Measurements from ENCODE around the gene TRA2B. TPM values are rescaled to one million over a fixed set of nuclear protein-coding genes. Genes with fewer than 3 reads are reported as not detected.

TRA2B gene
- total RNA-seq, 5 donors from 2014 or later (not counting 1 experiment from before 2014, with no cell fraction given) = 166 to 583 (median 175) TPM

DNA sequence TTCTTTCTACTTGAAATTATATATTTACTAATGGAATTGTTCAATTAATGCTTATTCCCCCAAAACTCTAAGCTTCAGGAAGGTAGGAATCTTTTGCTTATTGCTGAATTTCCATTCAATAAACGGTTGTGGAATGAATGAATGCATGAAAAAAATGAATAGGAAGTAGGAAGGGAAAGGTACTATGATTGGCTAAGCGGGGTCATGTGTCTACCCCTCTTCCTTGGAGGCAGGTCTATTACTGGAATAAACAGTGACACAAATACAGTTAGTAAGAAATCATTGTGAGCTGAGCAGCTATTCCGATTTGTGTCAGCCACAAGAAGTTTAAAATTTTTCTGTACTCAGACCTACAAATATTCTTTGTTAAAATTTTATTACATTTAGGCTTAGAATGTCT lies 10.5 kb upstream of the TRA2B start:
- Mint-ChIP-seq H3K4me1 (peaks cover 5 to 6% (median 6%) of the 10 kb centered on the region in 3 donors), H3K27ac (no peak overlapping the region), H3K27me3 (peaks cover 0 to 20% of the 10 kb centered on the region in 2 donors), H3K4me3 (no peak overlapping the region), H3K36me3 (no peaks in the 10 kb centered on the region), H3K9me3 (no peaks in the 10 kb centered on the region)
- WGBS (ENCODE audit: insufficient coverage) = 92% methylated on average over 2 of the region's 3 CpGs
- H3K4me3 ChIP-seq (ENCODE audit: control insufficient read depth in 1 of 2, extremely low read depth in 1 of 2, low read length in 1 of 2) = no peak overlapping the region
- H3K4me1 ChIP-seq (ENCODE audit: control insufficient read depth in 1 of 2, extremely low read depth in 1 of 2, insufficient read depth in 2 of 2, low read length in 2 of 2) = peaks cover 0 to 5% of the 10 kb centered on the region in 2 experiments
- H3K36me3 ChIP-seq (ENCODE audit: control insufficient read depth in 2 of 2, extremely low read depth in 1 of 2, insufficient read depth in 1 of 2, low read length in 1 of 2) = no peaks in the 10 kb centered on the region
- no peak overlapping the region for H3K27ac ChIP-seq (ENCODE audit: low read length)
- ATAC-seq (replicated peaks in 1 of 4) (no peak), DNase-seq (no peak)
- H3K27me3 ChIP-seq (replicated peaks in 1 of 2; ENCODE audit: control insufficient read depth in 2 of 2, extremely low read depth in 1 of 2, insufficient read depth in 2 of 2, low read length in 1 of 2) = peaks cover 0 to 17% of the 10 kb centered on the region in 2 experiments
- ChIA-PET CTCF (no interaction called here), POLR2A (no interaction called here)
- no peaks in the 10 kb centered on the region for H3K9me3 ChIP-seq

DNA sequence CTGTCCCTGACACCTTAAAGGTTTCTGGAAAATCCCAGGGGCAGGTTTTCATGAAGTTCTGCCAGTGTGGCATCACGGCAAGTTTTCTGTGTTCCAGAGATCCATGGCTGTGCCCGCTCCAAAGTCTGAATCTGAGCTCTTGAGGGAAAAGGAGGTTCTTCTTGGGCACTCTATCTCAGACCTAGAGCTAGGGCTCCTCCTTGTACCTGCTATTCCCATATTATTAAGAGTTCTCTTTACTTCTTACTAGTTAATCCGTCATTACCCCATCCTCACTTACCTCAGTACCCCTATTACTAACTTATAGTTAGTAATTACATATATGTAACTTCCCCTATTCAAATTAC lies 5.9 kb upstream of the TRA2B start:
- peak overlapping the region in 1 of 2 donors; percentile 48 for H3K27ac Mint-ChIP-seq
- H3K4me3 Mint-ChIP-seq = peak overlapping the region in 1 of 3 donors; percentile 27

DNA sequence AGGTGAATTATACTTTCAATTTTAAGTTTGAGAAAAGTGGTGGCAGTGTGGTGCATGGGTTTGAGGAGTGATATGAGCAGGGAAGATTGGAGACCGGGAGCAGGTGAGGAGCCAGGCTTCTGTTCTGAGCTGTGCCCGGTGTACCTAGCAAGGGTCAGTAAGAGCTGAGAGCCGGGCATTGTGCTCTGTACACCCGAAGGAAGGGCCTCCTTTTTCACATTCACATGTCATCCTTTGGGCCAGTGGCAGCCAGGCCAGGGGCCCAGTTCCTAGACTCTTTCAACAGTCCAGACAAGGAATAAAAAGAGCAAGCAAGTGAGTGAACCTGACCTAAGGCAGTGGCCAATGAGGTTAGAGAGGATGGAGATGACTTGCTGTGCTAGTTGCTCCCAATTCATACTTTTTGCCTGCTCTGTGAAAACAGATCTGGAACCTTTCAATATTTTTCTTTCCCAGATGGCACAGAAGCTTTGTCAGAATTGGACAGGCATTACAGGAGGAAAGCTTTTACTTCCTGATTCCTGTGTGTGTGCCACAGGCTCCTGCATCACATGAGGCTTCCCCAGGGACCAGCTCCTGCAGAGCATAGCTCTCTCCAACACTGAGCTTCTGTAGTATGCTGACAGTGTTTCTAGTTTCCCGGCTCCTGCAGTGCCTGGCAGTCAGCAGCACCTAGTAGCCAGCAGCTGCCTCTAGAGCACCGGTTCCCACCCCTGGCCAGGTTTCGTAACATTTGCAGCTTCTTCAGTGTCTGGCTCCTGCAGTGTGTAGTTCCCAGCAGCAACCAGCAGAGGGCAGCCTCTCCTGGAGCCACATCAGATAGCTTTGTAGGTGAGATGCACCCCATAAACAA lies 5.3 kb upstream of the TRA2B start:
- H3K36me3 Mint-ChIP-seq = no peaks in the 10 kb centered on the region
- H3K27me3 Mint-ChIP-seq = peaks cover 0 to 4% of the 10 kb centered on the region in 2 donors
- no peaks in the 10 kb centered on the region for H3K9me3 Mint-ChIP-seq
- no peaks in the 10 kb centered on the region for H3K36me3 ChIP-seq (ENCODE audit: control insufficient read depth in 2 of 2, extremely low read depth in 1 of 2, insufficient read depth in 1 of 2, low read length in 1 of 2)
- ChIA-PET CTCF (interaction anchor here (0.5 to 2.8 kb wide), 57 partner anchors 8 to 1794 kb away, joined by 3 to 35 read pairs (median 4); partner anchors contain the start of genes AHSG (in 1 of the 2), DNAJB11 (in 1 of the 2), RPL39L (in 1 of the 2) and TBCCD1 (in 1 of the 2)), POLR2A (interaction anchor here (0.5 to 2.2 kb wide), 13 partner anchors 11 to 842 kb away, joined by 3 to 19 read pairs (median 3); partner anchors contain the start of genes DNAJB11 (in 1 of the 2) and SENP2 (in 1 of the 2))
- H3K27ac Mint-ChIP-seq = peak overlapping the region in 1 of 2 donors; percentile 48
- peaks cover 0 to 4% of the 10 kb centered on the region in 2 experiments for H3K27me3 ChIP-seq (replicated peaks in 1 of 2; ENCODE audit: control insufficient read depth in 2 of 2, extremely low read depth in 1 of 2, insufficient read depth in 2 of 2, low read length in 1 of 2)
- 43% methylated on average over 6 of the region's 7 CpGs for WGBS (ENCODE audit: insufficient coverage)
- H3K27ac ChIP-seq (ENCODE audit: low read length) = no peak overlapping the region
- DNase-seq = peak; percentile 59 to 93 (median 78)
- H3K9me3 ChIP-seq = no peaks in the 10 kb centered on the region
- H3K4me1 Mint-ChIP-seq = peaks cover 17 to 18% (median 17%) of the 10 kb centered on the region in 3 donors
- peak overlapping the region; percentile 27 to 45 (median 29) for H3K4me3 Mint-ChIP-seq
- H3K4me3 ChIP-seq (ENCODE audit: control insufficient read depth in 1 of 2, extremely low read depth in 1 of 2, low read length in 1 of 2) = peak overlapping the region in 1 of 2 donors; percentile 16
- peak; percentile 96 to 100 (median 98) for ATAC-seq (replicated peaks in 1 of 4)
- H3K4me1 ChIP-seq (ENCODE audit: control insufficient read depth in 1 of 2, extremely low read depth in 1 of 2, insufficient read depth in 2 of 2, low read length in 2 of 2) = peaks cover 0 to 14% of the 10 kb centered on the region in 2 experiments

More for the DNA sequence above, 5.9 kb upstream of the TRA2B start:
- Mint-ChIP-seq H3K27me3 (peaks cover 0 to 4% of the 10 kb centered on the region in 2 donors), H3K9me3 (no peaks in the 10 kb centered on the region), H3K4me1 (peaks cover 13 to 16% (median 15%) of the 10 kb centered on the region in 3 donors), H3K36me3 (no peaks in the 10 kb centered on the region)
- WGBS (ENCODE audit: insufficient coverage) = 49% methylated on average over 2 of the region's 3 CpGs
- H3K36me3 ChIP-seq (ENCODE audit: control insufficient read depth in 2 of 2, extremely low read depth in 1 of 2, insufficient read depth in 1 of 2, low read length in 1 of 2) = no peaks in the 10 kb centered on the region
- ChIA-PET CTCF (interaction anchor here (0.5 to 2.8 kb wide), 50 partner anchors 8 to 1195 kb away, joined by 3 to 35 read pairs (median 5); partner anchors contain the start of genes AHSG (in 1 of the 2), DNAJB11 (in 1 of the 2), RPL39L (in 1 of the 2) and TBCCD1 (in 1 of the 2)), POLR2A (interaction anchor here (0.7 to 2.2 kb wide), 9 partner anchors 12 to 627 kb away, joined by 3 to 19 read pairs (median 4); partner anchors contain the start of genes DNAJB11 (in 1 of the 2) and SENP2 (in 1 of the 2))
- no peak overlapping the region for H3K4me3 ChIP-seq (ENCODE audit: control insufficient read depth in 1 of 2, extremely low read depth in 1 of 2, low read length in 1 of 2)
- no peaks in the 10 kb centered on the region for H3K9me3 ChIP-seq
- ATAC-seq (replicated peaks in 1 of 4) (peak; percentile 9 to 48 (median 17)), DNase-seq (no peak)
- peaks cover 0 to 4% of the 10 kb centered on the region in 2 experiments for H3K27me3 ChIP-seq (replicated peaks in 1 of 2; ENCODE audit: control insufficient read depth in 2 of 2, extremely low read depth in 1 of 2, insufficient read depth in 2 of 2, low read length in 1 of 2)
- H3K27ac ChIP-seq (ENCODE audit: low read length) = no peak overlapping the region
- H3K4me1 ChIP-seq (ENCODE audit: control insufficient read depth in 1 of 2, extremely low read depth in 1 of 2, insufficient read depth in 2 of 2, low read length in 2 of 2) = peaks cover 0 to 10% of the 10 kb centered on the region in 2 experiments

DNA sequence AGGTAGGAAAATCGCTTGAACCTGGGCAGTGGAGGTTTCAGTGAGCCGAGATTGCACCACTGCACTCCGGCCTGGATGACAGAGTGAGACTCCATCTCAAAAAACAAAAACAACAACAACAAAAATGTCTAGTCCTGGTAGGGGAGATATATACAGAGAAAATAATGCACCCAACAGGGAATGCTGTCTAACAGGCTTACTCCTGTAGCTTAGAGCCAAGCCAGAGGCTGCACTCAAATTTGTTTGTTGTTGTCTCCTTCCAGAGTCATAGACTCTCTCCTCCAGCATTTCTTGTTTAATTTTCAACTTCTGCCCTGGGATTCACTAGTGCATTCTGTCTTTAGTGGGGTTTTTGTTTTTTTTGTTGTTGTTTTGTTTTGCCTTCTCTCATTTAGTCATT lies 4.6 kb upstream of the TRA2B start:
- Histone ChIP-seq H3K36me3 (ENCODE audit: control insufficient read depth in 2 of 2, extremely low read depth in 1 of 2, insufficient read depth in 1 of 2, low read length in 1 of 2) (no peaks in the 10 kb centered on the region), H3K27me3 (replicated peaks in 1 of 2; ENCODE audit: control insufficient read depth in 2 of 2, extremely low read depth in 1 of 2, insufficient read depth in 2 of 2, low read length in 1 of 2) (peaks cover 0 to 4% of the 10 kb centered on the region in 2 experiments), H3K27ac (ENCODE audit: low read length) (no peak overlapping the region), H3K4me1 (ENCODE audit: control insufficient read depth in 1 of 2, extremely low read depth in 1 of 2, insufficient read depth in 2 of 2, low read length in 2 of 2) (peaks cover 0 to 14% of the 10 kb centered on the region in 2 experiments), H3K9me3 (no peaks in the 10 kb centered on the region), H3K4me3 (ENCODE audit: control insufficient read depth in 1 of 2, extremely low read depth in 1 of 2, low read length in 1 of 2) (no peak overlapping the region)
- ATAC-seq (replicated peaks in 1 of 4) (no peak), DNase-seq (no peak)
- ChIA-PET CTCF (interaction anchor here (1.1 to 2.8 kb wide), 6 partner anchors 10 to 598 kb away, joined by 3 to 35 read pairs (median 26); no protein-coding TSS in a partner anchor), POLR2A (interaction anchor here (1.4 to 2.2 kb wide), 2 partner anchors 11 to 628 kb away, joined by 4 to 19 read pairs; partner anchors contain the start of gene DNAJB11 (in 1 of the 2))
- no peak overlapping the region for H3K4me3 Mint-ChIP-seq
- H3K27me3 Mint-ChIP-seq = peaks cover 0 to 4% of the 10 kb centered on the region in 2 donors
- no peak overlapping the region for H3K27ac Mint-ChIP-seq
- WGBS (ENCODE audit: insufficient coverage) = no CpG with 5 or more reads among the region's 3 CpGs
- H3K4me1 Mint-ChIP-seq = peaks cover 19 to 20% (median 19%) of the 10 kb centered on the region in 3 donors
- H3K36me3 Mint-ChIP-seq = no peaks in the 10 kb centered on the region
- no peaks in the 10 kb centered on the region for H3K9me3 Mint-ChIP-seq

DNA sequence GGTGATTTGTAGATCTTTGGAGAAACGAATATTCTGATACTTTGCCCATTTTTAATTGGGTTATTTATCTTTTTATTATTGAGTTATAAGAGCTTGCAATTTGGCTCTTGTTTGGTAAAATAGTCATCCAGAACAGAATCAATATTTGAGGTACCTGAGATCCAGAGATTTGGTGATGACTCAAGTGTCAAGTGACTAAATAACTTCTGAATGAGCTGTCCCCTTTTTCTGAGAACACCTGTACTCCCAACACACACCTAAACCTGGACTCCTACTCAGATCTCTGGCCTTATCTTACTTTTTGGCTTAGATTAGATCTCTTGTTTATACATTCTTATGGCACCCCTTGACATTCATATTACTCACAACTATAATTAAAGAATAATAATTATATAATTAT lies 3.1 kb upstream of the TRA2B start:
- WGBS (ENCODE audit: insufficient coverage) = no CpG with 5 or more reads among the region's 1 CpG
- Histone ChIP-seq H3K9me3 (no peaks in the 10 kb centered on the region), H3K4me1 (ENCODE audit: control insufficient read depth in 1 of 2, extremely low read depth in 1 of 2, insufficient read depth in 2 of 2, low read length in 2 of 2) (peaks cover 0 to 14% of the 10 kb centered on the region in 2 experiments), H3K27ac (ENCODE audit: low read length) (no peak overlapping the region), H3K27me3 (replicated peaks in 1 of 2; ENCODE audit: control insufficient read depth in 2 of 2, extremely low read depth in 1 of 2, insufficient read depth in 2 of 2, low read length in 1 of 2) (peaks cover 0 to 3% of the 10 kb centered on the region in 2 experiments), H3K36me3 (ENCODE audit: control insufficient read depth in 2 of 2, extremely low read depth in 1 of 2, insufficient read depth in 1 of 2, low read length in 1 of 2) (no peaks in the 10 kb centered on the region), H3K4me3 (ENCODE audit: control insufficient read depth in 1 of 2, extremely low read depth in 1 of 2, low read length in 1 of 2) (no peak overlapping the region)
- Mint-ChIP-seq H3K9me3 (no peaks in the 10 kb centered on the region), H3K27me3 (no peaks in the 10 kb centered on the region), H3K4me1 (peaks cover 19 to 23% (median 21%) of the 10 kb centered on the region in 3 donors), H3K36me3 (no peaks in the 10 kb centered on the region), H3K27ac (no peak overlapping the region), H3K4me3 (no peak overlapping the region)
- ATAC-seq (replicated peaks in 1 of 4) = no peak
- ChIA-PET POLR2A (interaction anchor here in 1 of 2 donors (0.6 kb wide), 1 partner anchor 14 kb away, joined by 3 read pairs; no protein-coding TSS in a partner anchor), CTCF (interaction anchor here (0.5 to 0.6 kb wide), 2 partner anchors 143 to 1033 kb away, joined by 5 to 9 read pairs; no protein-coding TSS in a partner anchor)
- no peak for DNase-seq

DNA sequence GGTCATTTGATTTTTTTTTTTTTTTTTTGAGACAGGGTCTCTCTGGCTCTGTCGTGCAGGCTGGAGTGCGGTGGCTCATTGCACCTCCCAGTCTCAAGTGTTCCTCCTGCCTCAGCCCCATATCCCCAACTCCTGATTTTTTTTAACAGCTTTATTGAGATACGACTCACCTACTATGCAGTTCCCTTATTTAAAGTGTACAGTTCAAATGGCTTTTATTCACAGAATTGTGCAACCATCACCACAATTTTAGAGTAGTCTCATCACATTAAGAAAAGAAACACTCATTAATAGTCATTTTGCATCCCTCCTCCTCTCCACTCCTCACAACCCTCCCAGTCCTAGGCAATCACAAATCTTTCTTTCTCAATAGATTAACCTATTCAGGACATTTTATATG lies 1.9 kb upstream of the TRA2B start:
- ChIA-PET CTCF (no interaction called here), POLR2A (no interaction called here)
- WGBS (ENCODE audit: insufficient coverage) = no CpG with 5 or more reads among the region's 3 CpGs
- H3K9me3 Mint-ChIP-seq = no peaks in the 10 kb centered on the region
- H3K4me1 Mint-ChIP-seq = peaks cover 31 to 36% (median 33%) of the 10 kb centered on the region in 3 donors
- no peak for DNase-seq
- H3K27me3 Mint-ChIP-seq = no peaks in the 10 kb centered on the region
- H3K27ac Mint-ChIP-seq = no peak overlapping the region
- H3K27me3 ChIP-seq (replicated peaks in 1 of 2; ENCODE audit: control insufficient read depth in 2 of 2, extremely low read depth in 1 of 2, insufficient read depth in 2 of 2, low read length in 1 of 2) = no peaks in the 10 kb centered on the region
- no peak overlapping the region for H3K4me3 ChIP-seq (ENCODE audit: control insufficient read depth in 1 of 2, extremely low read depth in 1 of 2, low read length in 1 of 2)
- no peaks in the 10 kb centered on the region for H3K9me3 ChIP-seq
- ATAC-seq (replicated peaks in 1 of 4) = no peak
- H3K4me1 ChIP-seq (ENCODE audit: control insufficient read depth in 1 of 2, extremely low read depth in 1 of 2, insufficient read depth in 2 of 2, low read length in 2 of 2) = peaks cover 6 to 17% of the 10 kb centered on the region in 2 experiments
- peaks cover 10% of the 10 kb centered on the region for H3K36me3 Mint-ChIP-seq
- H3K27ac ChIP-seq (ENCODE audit: low read length) = no peak overlapping the region
- H3K36me3 ChIP-seq (ENCODE audit: control insufficient read depth in 2 of 2, extremely low read depth in 1 of 2, insufficient read depth in 1 of 2, low read length in 1 of 2) = no peaks in the 10 kb centered on the region
- peak overlapping the region in 2 of 3 donors; percentile 21 to 37 for H3K4me3 Mint-ChIP-seq

All from T-cell (primary cell).